GM21619 (cell line): ENCODE results near the gene TSEN15.
"Not testable (repeated sequence)": the region's sequence is repeated elsewhere in the genome, so short reads cannot be mapped to it uniquely, and the experiment has no call there.

Experiments used
- ATAC-seq: cut with Tn5 transposase; IDR thresholded peaks from one replicate; pipeline ENCODE4 v1.9.1; 2021; ENCODE audit not compliant: unreplicated experiment

Gene TSEN15

DNA sequence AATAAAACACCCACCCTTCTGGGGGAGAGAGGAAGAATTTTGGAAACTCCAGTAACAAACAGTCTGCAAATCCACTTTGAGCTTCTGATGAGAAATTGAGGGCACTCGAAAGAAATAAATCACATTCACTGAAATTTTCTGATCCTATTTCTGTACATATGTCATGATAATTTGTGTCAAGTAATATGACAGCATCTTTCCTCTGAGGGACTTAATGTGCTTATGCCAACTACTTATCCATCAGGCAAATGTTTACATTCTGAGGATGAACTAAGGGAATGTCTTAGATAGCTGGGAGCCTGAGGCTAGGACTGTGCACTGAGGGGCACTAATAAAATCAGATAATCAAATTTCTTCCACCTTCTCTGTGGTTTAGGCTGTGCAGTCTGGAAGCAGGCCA is 44.5 kb downstream of the TSEN15 start:
- no peak for ATAC-seq

DNA sequence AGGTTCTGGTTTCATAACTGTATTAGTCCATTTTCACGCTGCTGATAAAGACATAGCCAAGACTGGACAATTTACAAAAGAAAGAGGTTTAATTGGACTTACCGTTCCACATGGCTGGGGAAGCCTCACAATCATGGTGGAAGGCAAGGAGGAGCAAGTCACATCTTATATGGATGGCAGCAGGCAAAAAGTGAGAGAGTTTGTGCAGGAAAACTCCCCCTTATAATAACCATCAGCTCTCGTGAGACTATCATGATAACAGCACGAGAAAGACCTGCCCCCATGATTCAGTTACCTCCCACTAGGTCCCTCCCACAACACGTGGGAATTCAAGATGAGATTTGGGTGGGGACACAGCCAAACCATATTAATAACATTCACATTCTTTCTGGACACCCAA is 45.0 kb downstream of the TSEN15 start:
- ATAC-seq: not testable (repeated sequence)

DNA sequence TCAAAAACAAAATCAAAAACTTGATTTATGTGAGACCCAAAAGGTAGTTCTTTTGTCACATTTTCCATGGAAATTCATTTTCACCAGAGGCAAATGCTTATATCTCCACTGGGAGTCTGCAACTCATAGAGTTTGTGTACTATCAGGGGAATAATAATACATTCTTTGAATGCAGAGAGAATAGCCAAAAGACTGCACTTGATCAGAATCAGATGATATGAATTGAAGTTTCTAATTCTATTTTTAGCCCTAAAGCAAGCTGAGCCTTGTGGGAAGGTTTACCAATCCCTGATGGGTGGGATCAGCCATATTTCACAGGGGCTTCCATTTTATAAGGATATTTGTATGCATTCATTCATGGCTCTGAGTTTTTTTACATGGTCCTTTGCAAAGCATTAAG is 49.6 kb downstream of the TSEN15 start:
- ATAC-seq: no peak

DNA sequence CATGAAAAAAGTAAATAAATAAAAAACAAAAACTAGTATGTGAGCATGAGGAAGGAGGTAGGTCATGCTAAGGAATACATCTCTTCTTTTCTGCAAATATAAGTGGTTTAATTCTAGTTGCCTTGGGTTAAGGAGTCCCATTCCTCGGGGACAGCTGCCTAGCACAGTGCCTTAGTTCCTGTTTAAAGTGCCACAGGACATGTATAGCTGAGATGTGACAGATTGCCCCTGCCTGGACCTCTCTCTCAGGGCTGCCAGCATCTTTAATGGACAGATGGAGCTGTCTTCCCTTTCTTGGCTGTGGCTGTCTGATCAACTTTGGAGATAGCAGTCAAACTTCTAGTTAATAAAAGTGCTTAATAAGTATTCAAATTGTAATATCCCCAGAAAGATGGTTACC is 50.0 kb downstream of the TSEN15 start:
- ATAC-seq: no peak

DNA sequence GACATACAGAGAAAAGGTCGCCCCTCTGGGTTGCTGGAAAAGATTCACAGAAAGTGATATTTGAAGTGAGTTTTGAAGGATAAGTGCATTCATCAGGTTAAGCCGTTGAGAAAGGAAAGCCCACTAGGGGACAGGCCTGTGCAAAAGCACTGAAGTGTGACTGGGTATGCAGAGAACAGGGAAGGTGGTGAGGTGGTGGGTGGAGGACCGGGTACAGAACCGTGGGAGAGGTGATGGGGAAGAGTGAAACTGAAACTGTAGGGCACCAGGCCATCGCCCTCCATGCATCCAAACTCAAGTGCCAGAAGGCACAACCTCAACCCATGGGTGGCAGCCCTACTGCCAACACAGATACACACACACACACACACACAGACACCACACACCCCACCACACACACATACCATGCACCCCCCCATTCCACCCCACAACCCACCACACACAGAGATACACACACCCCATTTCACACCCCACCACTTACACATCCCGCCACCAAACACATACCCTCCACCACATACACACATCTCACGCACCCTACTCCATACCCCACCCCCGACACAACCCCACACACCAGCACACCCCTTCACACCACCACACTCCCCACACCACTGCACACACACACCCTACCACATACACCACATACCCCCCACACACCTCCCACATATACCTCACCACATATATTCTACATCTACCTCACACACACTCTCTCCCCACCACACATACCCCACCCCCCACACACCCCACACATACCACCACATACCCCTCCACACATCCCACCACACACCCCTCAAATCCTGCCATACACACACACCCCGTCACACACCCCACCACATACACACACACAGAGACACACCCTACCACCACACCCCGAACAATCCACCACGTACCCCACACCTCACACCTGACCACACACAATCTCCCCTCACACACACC is 59.0 kb downstream of the TSEN15 start:
- no peak for ATAC-seq

DNA sequence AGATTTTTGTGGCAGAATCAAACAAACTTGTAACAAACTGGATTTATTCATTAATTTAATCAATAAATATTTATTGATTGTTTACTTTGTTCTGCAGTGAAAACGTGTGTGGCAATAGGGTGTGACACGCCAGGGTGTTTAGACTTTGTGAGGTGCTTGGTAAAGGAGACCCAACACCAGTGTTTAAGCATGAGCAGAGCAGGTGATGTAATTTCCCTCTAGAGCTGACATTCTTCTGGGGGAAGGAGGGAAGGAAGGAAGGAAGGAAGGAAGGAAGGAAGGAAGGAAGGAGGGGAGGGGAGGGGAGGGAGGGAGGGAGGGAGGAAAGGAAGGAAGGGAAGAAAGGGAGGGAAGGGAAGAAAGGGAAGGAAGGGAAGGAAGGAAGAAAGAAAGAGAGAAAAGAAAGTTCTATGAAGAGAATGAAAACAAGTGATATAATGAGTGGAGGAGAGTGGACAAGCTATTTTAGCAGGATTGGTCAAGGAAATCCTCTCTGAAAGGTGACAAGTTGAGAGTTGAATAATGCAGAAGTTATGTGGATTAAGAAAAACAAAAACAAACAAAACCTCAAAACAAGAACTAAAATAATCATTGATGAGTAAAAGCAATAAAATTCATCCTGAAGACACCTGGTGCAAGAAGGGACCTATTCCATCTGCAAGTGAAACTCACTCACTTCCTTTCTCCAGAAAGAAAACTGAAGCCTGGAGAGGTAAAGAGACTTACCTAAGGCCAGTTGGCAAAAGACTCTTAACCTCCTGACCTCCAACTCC is 60.8 kb downstream of the TSEN15 start:
- no peak for ATAC-seq

DNA sequence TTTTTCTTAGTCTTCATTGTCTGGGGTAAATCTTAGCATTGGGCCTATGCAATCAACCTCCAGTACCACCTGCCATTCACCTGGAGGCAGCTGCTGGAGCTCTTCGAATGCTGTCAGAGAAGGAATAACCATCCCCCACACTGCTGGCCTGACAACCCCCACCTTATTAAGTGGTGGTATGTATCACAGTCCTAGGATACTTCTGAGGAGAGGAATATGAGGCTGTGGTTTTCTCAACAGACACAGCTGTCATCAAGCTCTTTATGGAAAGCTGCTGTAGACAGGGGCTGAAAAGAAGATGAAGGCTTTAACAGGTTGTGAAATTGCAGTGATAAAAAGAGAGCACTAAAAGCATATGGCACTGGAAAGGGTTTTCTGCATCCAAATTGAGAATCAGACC is 61.7 kb downstream of the TSEN15 start:
- ATAC-seq: no peak

DNA sequence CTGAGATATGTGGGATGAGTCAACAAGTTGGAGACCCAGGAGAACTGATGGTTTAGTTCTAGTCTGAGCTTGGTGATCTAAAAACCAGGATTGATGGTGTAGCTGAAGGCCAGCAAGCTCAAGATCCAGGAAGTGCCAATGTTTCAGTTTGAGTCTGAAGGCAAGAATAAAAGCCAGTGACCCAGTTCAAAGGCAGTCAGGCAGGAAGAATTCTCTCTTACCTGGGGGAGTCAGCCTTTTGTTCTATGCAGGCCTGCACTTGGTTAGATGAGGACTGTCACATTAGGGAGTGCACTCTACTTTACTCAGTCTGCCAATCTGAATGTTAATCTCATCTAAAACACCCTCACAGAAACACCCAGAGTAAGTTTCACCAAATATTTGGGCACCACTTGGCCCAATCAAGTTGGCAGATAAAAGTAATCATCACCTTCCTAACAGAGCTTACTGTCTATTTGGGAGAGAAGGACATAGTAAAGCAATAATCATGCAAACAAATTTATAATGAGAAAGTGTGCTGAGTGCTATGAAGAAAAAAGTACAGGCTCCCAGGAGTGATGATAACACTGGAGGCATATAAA is 63.4 kb downstream of the TSEN15 start:
- ATAC-seq: no peak

DNA sequence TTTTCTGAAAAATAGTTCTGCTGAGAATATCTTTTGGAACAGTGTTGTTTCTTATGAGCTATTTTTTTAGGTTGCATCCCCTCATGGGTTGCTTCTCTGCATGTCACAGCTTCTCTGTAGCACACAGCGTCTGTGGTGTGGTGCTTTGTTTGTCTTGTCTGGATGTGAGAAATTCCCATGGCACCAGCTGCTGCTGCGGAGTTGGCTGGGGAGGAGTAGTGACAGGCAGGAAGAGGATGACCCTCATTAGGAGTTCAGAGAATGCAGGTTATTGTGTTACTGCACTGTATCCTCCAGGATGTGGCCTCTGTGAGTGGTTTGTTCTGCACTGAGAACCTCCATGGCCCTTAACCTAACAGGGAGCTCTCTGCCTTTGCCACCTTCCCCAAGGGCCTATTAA is 64.8 kb downstream of the TSEN15 start:
- ATAC-seq: no peak

DNA sequence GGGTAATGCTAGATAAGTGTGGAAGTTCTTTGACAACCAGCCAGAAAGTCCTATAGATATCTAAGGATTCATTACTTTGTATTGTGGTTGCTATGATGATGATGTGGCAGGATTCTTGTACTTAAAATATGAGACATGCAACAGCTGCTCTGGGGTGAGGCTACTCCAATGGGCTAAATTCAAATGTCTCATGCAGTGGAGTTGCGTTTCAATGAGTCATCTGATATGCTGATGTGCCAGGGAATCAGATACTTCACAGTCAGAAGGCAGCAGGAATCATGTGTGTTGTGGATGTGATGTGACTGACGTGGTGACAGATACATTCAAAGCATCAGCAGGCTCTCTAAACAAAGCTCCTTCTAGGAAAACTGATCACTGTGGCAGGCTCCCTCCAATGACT is 66.5 kb downstream of the TSEN15 start:
- no peak for ATAC-seq
